Measurements from ENCODE around the gene MCAT.
A peak's percentile ranks its signal among the peaks of the same experiment; 100 is the strongest.
"Not testable (repeated sequence)": the region's sequence is repeated elsewhere in the genome, so short reads cannot be mapped to it uniquely, and the experiment has no call there.

The MCAT gene

GRCh38 chr22:43110444-43110926 lies 32.7 kb downstream of the MCAT start, which contains the start of gene BIK:
Gene BIK (plus strand): TSS chr22:43110750. CDS start chr22:43124023, 13,273 bp downstream.
- H3K9ac ChIP-seq (ENCODE audit: low read depth, low read length) = peak within 1 kb of the TSS; percentile 83
- no peaks in the 10 kb centered on the region for H3K4me1 ChIP-seq (ENCODE audit: insufficient read depth, low read length)
- no peaks in the 10 kb centered on the region for H3K9me3 ChIP-seq (ENCODE audit: control insufficient read depth, insufficient read depth, low read length)
- H3K36me3 ChIP-seq (ENCODE audit: insufficient read depth, low read length) = no peaks in the 10 kb centered on the region

GRCh38 chr22:43109921-43110443 lies 33.2 kb downstream of the MCAT start:
- no peaks in the 10 kb centered on the region for H3K4me1 ChIP-seq (ENCODE audit: insufficient read depth, low read length)

GRCh38 chr22:43109511-43109910 lies 33.7 kb downstream of the MCAT start:
- H3K4me1 ChIP-seq (ENCODE audit: insufficient read depth, low read length) = peaks cover under 1% of the 10 kb centered on the region; the same call in 1 of the 2 replicates
- peak overlapping the region; percentile 25 for H3K9ac ChIP-seq (ENCODE audit: low read depth, low read length)
- no peaks in the 10 kb centered on the region for H3K36me3 ChIP-seq (ENCODE audit: insufficient read depth, low read length)
- H3K9me3 ChIP-seq (ENCODE audit: control insufficient read depth, insufficient read depth, low read length) = no peaks in the 10 kb centered on the region

More at GRCh38 chr22:43109921-43110443, 33.2 kb downstream of the MCAT start:
- Histone ChIP-seq H3K9me3 (ENCODE audit: control insufficient read depth, insufficient read depth, low read length) (no peaks in the 10 kb centered on the region), H3K36me3 (ENCODE audit: insufficient read depth, low read length) (no peaks in the 10 kb centered on the region), H3K9ac (ENCODE audit: low read depth, low read length) (peak overlapping the region; percentile 52; the same call in 1 of the 2 replicates)

GRCh38 chr22:43106302-43106701 lies 36.9 kb downstream of the MCAT start:
- Histone ChIP-seq H3K4me1 (ENCODE audit: insufficient read depth, low read length) (peaks cover 10% of the 10 kb centered on the region), H3K9me3 (ENCODE audit: control insufficient read depth, insufficient read depth, low read length) (no peaks in the 10 kb centered on the region), H3K9ac (ENCODE audit: low read depth, low read length) (no peak overlapping the region), H3K36me3 (ENCODE audit: insufficient read depth, low read length) (no peaks in the 10 kb centered on the region)

GRCh38 chr22:43104950-43105349 lies 38.2 kb downstream of the MCAT start:
- H3K9me3 ChIP-seq (ENCODE audit: control insufficient read depth, insufficient read depth, low read length); H3K4me1 ChIP-seq (ENCODE audit: insufficient read depth, low read length); H3K9ac ChIP-seq (ENCODE audit: low read depth, low read length); H3K36me3 ChIP-seq (ENCODE audit: insufficient read depth, low read length): not testable (repeated sequence)

- H3K36me3 ChIP-seq (ENCODE audit: insufficient read depth, low read length); H3K4me1 ChIP-seq (ENCODE audit: insufficient read depth, low read length); H3K9ac ChIP-seq (ENCODE audit: low read depth, low read length); H3K9me3 ChIP-seq (ENCODE audit: control insufficient read depth, insufficient read depth, low read length): not testable (repeated sequence)
Observed at GRCh38 chr22:43104056-43104625, 39.1 kb downstream of the MCAT start.

GRCh38 chr22:43101306-43101705 lies 41.9 kb downstream of the MCAT start:
- no peaks in the 10 kb centered on the region for H3K36me3 ChIP-seq (ENCODE audit: insufficient read depth, low read length)
- no peak overlapping the region for H3K9ac ChIP-seq (ENCODE audit: low read depth, low read length)
- peaks cover 4% of the 10 kb centered on the region for H3K9me3 ChIP-seq (ENCODE audit: control insufficient read depth, insufficient read depth, low read length)
- peaks cover 10% of the 10 kb centered on the region for H3K4me1 ChIP-seq (ENCODE audit: insufficient read depth, low read length)

- Histone ChIP-seq H3K9ac (ENCODE audit: low read depth, low read length) (no peak overlapping the region), H3K9me3 (ENCODE audit: control insufficient read depth, insufficient read depth, low read length) (peaks cover 4% of the 10 kb centered on the region), H3K36me3 (ENCODE audit: insufficient read depth, low read length) (no peaks in the 10 kb centered on the region), H3K4me1 (ENCODE audit: insufficient read depth, low read length) (peaks cover 10% of the 10 kb centered on the region)
Observed at GRCh38 chr22:43100225-43100624, 43.0 kb downstream of the MCAT start.

GRCh38 chr22:43099095-43099494 lies 44.1 kb downstream of the MCAT start:
- Histone ChIP-seq H3K4me1 (ENCODE audit: insufficient read depth, low read length) (peaks cover 5% of the 10 kb centered on the region), H3K9me3 (ENCODE audit: control insufficient read depth, insufficient read depth, low read length) (peaks cover 4% of the 10 kb centered on the region), H3K36me3 (ENCODE audit: insufficient read depth, low read length) (no peaks in the 10 kb centered on the region), H3K9ac (ENCODE audit: low read depth, low read length) (no peak overlapping the region)

GRCh38 chr22:43098356-43098755 lies 44.8 kb downstream of the MCAT start:
- peaks cover 4% of the 10 kb centered on the region for H3K9me3 ChIP-seq (ENCODE audit: control insufficient read depth, insufficient read depth, low read length)
- no peaks in the 10 kb centered on the region; the same call in 1 of the 2 replicates for H3K4me1 ChIP-seq (ENCODE audit: insufficient read depth, low read length)
- no peaks in the 10 kb centered on the region for H3K36me3 ChIP-seq (ENCODE audit: insufficient read depth, low read length)
- H3K9ac ChIP-seq (ENCODE audit: low read depth, low read length) = no peak overlapping the region

GRCh38 chr22:43096420-43096819 lies 46.8 kb downstream of the MCAT start:
- Histone ChIP-seq H3K36me3 (ENCODE audit: insufficient read depth, low read length) (no peaks in the 10 kb centered on the region), H3K9me3 (ENCODE audit: control insufficient read depth, insufficient read depth, low read length) (peaks cover 4% of the 10 kb centered on the region), H3K9ac (ENCODE audit: low read depth, low read length) (no peak overlapping the region), H3K4me1 (ENCODE audit: insufficient read depth, low read length) (no peaks in the 10 kb centered on the region; the same call in 1 of the 2 replicates)

- no peaks in the 10 kb centered on the region for H3K36me3 ChIP-seq (ENCODE audit: insufficient read depth, low read length)
- H3K9me3 ChIP-seq (ENCODE audit: control insufficient read depth, insufficient read depth, low read length) = peaks cover 4% of the 10 kb centered on the region
- no peaks in the 10 kb centered on the region; the same call in 1 of the 2 replicates for H3K4me1 ChIP-seq (ENCODE audit: insufficient read depth, low read length)
- no peak overlapping the region for H3K9ac ChIP-seq (ENCODE audit: low read depth, low read length)
Observed at GRCh38 chr22:43094551-43094950, 48.6 kb downstream of the MCAT start.

GRCh38 chr22:43094085-43094484 lies 49.1 kb downstream of the MCAT start:
- Histone ChIP-seq H3K9ac (ENCODE audit: low read depth, low read length) (no peak overlapping the region), H3K9me3 (ENCODE audit: control insufficient read depth, insufficient read depth, low read length) (peaks cover 4% of the 10 kb centered on the region), H3K36me3 (ENCODE audit: insufficient read depth, low read length) (no peaks in the 10 kb centered on the region), H3K4me1 (ENCODE audit: insufficient read depth, low read length) (no peaks in the 10 kb centered on the region; the same call in 1 of the 2 replicates)

- H3K9me3 ChIP-seq (ENCODE audit: control insufficient read depth, insufficient read depth, low read length) = peaks cover 4% of the 10 kb centered on the region
- H3K4me1 ChIP-seq (ENCODE audit: insufficient read depth, low read length) = no peaks in the 10 kb centered on the region; the same call in 1 of the 2 replicates
- no peak overlapping the region for H3K9ac ChIP-seq (ENCODE audit: low read depth, low read length)
- no peaks in the 10 kb centered on the region for H3K36me3 ChIP-seq (ENCODE audit: insufficient read depth, low read length)
Observed at GRCh38 chr22:43092085-43092484, 51.1 kb downstream of the MCAT start.

- no peak overlapping the region for H3K9ac ChIP-seq (ENCODE audit: low read depth, low read length)
- no peaks in the 10 kb centered on the region for H3K36me3 ChIP-seq (ENCODE audit: insufficient read depth, low read length)
- H3K4me1 ChIP-seq (ENCODE audit: insufficient read depth, low read length) = no peaks in the 10 kb centered on the region; the same call in 1 of the 2 replicates
- H3K9me3 ChIP-seq (ENCODE audit: control insufficient read depth, insufficient read depth, low read length) = no peaks in the 10 kb centered on the region
Observed at GRCh38 chr22:43090130-43090789, 52.9 kb downstream of the MCAT start.
